Effector memory CD8-positive, alpha-beta T cell (primary cell): ENCODE measurements around the gene RAG2.

Experiments used
- ATAC-seq: fragments of 150-1000 bp; cut with Tn5 transposase; replicated peaks from 2 replicates; pipeline ENCODE4 v1.10.0; 2021; ENCODE audit warnings: mild to moderate bottlenecking, moderate library complexity
- DNase-seq, 3 experiments: peaks; one replicate each; pipeline ENCODE4 v3.0.0; 2021
- H3K27ac Mint-ChIP-seq, 2 donors: one replicate each; pipeline ENCODE4 v1.8.0; 2022; ENCODE audit warnings: mild to moderate bottlenecking in 2 of 2, mixed read lengths in 2 of 2, moderate library complexity in 2 of 2
- H3K27me3 Mint-ChIP-seq, 2 donors: one replicate each; pipeline ENCODE4 v1.8.0; 2022; ENCODE audit warnings: mixed read lengths in 2 of 2
- H3K36me3 Mint-ChIP-seq: one replicate; pipeline ENCODE4 v1.8.0; 2022; ENCODE audit warnings: mild to moderate bottlenecking, moderate library complexity, mixed read lengths; ENCODE audit not compliant: insufficient read depth
- H3K4me1 Mint-ChIP-seq, 2 donors: one replicate each; pipeline ENCODE4 v1.8.0; 2022; ENCODE audit warnings: low read depth in 2 of 2, mixed read lengths in 2 of 2
- H3K4me3 Mint-ChIP-seq, 2 donors: one replicate each; pipeline ENCODE4 v1.8.0; 2022; ENCODE audit warnings: mild to moderate bottlenecking in 2 of 2, mixed read lengths in 2 of 2, moderate library complexity in 2 of 2
- H3K9me3 Mint-ChIP-seq, 2 donors: one replicate each; pipeline ENCODE4 v1.8.0; 2022; ENCODE audit warnings: mixed read lengths in 2 of 2

Gene RAG2

DNA sequence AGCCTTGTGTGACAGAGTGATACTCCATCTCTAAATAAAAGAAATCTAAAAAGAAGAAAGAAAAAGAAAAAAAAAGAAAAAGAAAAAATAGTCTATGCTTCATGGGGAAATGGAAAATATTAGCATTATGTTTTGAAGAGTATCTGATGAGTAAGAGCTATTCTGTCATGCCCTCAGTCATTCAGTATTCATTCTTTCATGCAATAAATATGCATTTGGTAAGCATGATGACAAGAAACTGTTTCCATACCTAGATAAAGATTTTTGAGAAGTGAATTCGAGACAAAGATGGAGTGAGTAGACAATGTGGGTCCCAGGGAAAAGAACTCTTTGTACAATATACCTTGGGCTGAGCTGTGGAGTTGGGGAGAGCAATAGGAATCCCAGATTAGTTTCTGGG lies 9.9 kb downstream of the RAG2 start:
- no peak overlapping the region for H3K27ac Mint-ChIP-seq
- DNase-seq, result no peak
- no peak for ATAC-seq
- no peak overlapping the region for H3K4me3 Mint-ChIP-seq
- H3K4me1 Mint-ChIP-seq, result no peaks in the 10 kb centered on the region
- no peaks in the 10 kb centered on the region for H3K9me3 Mint-ChIP-seq
- H3K27me3 Mint-ChIP-seq, result peaks cover 39 to 50% of the 10 kb centered on the region in 2 donors
- no peaks in the 10 kb centered on the region for H3K36me3 Mint-ChIP-seq

DNA sequence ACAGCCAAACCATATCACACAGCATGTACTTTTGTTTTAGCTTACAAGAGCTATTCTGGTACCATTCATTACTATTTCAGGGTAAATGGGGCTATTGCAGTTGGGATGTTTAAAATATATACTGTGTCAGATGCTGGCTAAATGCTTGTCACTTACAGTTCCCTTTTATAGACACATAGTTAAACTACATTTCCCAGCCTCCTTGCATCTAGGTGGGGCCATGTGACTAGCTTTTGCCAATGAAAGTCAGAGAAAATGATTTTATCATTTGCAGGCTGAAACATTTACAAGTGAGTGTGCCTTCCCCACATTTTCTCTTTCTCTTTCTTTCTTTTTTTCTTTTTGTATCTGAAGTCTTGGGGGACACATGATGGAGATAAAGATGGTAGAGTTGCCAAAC lies 11.5 kb downstream of the RAG2 start:
- no peak overlapping the region for H3K4me3 Mint-ChIP-seq
- no peaks in the 10 kb centered on the region for H3K4me1 Mint-ChIP-seq
- H3K27ac Mint-ChIP-seq, result no peak overlapping the region
- no peaks in the 10 kb centered on the region for H3K9me3 Mint-ChIP-seq
- H3K36me3 Mint-ChIP-seq, result no peaks in the 10 kb centered on the region
- DNase-seq (no peak), ATAC-seq (no peak)
- peaks cover 32 to 47% of the 10 kb centered on the region in 2 donors for H3K27me3 Mint-ChIP-seq

DNA sequence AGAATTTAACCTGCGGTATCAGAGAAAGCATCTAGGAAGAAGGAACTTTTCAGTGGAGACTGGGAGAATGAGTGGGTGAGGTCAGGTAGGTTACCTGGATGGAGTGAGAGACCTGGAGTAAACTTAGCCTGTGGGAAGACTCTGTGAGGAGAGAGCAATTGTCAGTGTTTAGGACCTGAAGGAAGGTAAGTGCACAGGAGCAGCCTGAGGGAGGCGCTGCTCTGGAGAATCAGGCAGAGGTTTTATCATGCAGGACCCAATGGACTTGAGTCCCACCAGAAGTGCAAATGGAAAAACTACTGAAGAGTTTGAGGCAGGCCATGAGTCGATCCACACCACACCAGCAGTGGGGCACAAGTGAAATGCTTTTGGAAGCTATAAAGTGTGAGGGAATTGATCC lies 14.4 kb downstream of the RAG2 start:
- H3K9me3 Mint-ChIP-seq, result no peaks in the 10 kb centered on the region

DNA sequence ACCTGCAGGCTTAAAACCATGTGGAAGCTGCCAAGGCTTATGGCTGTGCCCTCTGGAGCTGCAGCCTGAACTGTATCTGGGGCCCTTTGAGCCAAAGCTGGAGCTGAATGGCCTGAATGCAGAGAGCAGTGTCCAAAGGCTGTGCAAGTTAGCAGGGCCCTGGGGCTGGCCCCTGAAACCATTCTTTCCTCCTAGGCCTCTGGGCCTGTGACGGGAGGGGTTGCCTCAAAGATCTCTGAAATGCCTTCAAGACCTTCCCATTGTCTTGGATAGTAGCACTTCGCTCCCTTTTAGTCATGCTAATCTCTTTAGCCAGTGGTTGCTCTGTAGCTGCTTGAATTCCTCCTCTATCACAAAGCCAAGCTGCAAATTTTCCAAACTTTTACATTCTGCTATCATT lies 16.5 kb downstream of the RAG2 start:
- Mint-ChIP-seq H3K9me3 (no peaks in the 10 kb centered on the region), H3K27me3 (peaks cover 8 to 19% of the 10 kb centered on the region in 2 donors), H3K27ac (no peak overlapping the region), H3K4me3 (no peak overlapping the region), H3K4me1 (no peaks in the 10 kb centered on the region), H3K36me3 (no peaks in the 10 kb centered on the region)
- DNase-seq (no peak), ATAC-seq (no peak)

More for the DNA sequence above, 14.4 kb downstream of the RAG2 start:
- H3K4me3 Mint-ChIP-seq, result no peak overlapping the region
- no peaks in the 10 kb centered on the region for H3K4me1 Mint-ChIP-seq
- H3K36me3 Mint-ChIP-seq, result no peaks in the 10 kb centered on the region
- ATAC-seq, result no peak
- H3K27ac Mint-ChIP-seq, result no peak overlapping the region
- H3K27me3 Mint-ChIP-seq, result peaks cover 20 to 32% of the 10 kb centered on the region in 2 donors
- DNase-seq, result no peak

DNA sequence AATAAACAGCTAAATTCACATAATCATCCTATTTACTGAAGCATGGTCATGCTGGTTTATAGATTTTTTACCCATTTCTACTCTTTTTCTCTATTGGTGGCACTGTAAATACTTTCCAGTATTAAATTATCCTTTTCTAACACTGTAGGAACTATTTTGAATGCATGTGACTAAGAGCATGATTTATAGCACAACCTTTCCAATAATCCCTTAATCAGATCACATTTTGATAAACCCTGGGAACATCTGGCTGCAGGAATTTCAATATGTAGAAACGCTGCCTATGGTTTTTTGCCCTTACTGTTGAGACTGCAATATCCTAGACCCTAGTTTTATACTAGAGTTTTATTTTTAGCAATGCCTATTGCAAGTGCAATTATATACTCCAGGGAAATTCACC lies 19.6 kb downstream of the RAG2 start:
- no peaks in the 10 kb centered on the region for H3K4me1 Mint-ChIP-seq
- ATAC-seq, result no peak

DNA sequence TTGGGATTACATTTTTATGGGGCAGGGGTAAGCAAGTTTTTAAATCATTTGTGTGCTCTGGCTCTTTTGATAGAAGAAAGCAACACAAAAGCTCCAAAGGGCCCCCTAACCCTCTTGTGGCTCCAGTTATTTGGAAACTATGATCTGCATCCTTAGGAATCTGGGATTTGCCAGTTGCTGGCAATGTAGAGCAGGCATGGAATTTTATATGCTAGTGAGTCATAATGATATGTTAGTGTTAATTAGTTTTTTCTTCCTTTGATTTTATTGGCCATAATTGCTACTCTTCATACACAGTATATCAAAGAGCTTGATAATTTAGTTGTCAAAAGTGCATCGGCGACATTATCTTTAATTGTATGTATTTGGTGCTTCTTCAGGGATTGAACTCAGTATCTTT lies 20.2 kb downstream of the RAG2 start:
- ATAC-seq, result no peak

More for the DNA sequence above, 19.6 kb downstream of the RAG2 start:
- Mint-ChIP-seq H3K4me3 (no peak overlapping the region), H3K27ac (no peak overlapping the region), H3K36me3 (peaks cover 4% of the 10 kb centered on the region), H3K27me3 (peaks cover 17 to 32% of the 10 kb centered on the region in 2 donors), H3K9me3 (no peaks in the 10 kb centered on the region)
- no peak for DNase-seq

DNA sequence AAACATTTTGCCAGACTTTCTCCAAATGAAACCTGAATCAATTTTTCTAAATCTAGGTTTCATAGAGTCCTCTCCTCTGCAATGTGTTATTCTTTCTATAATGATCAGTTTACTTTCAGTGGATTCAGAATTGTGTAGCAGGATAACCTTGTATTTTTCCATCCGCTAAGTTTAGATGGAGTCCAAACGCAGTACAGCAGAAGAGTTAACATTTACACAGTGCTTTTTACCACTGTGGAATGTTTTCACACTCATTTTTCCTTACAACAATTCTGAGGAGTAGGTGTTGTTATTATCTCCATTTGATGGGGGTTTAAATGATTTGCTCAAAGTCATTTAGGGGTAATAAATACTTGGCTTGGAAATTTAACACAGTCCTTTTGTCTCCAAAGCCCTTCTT lies 20.7 kb downstream of the RAG2 start:
- Mint-ChIP-seq H3K4me1 (no peaks in the 10 kb centered on the region), H3K27ac (no peak overlapping the region), H3K27me3 (peaks cover 19 to 38% of the 10 kb centered on the region in 2 donors), H3K4me3 (no peak overlapping the region), H3K9me3 (no peaks in the 10 kb centered on the region), H3K36me3 (peaks cover 4% of the 10 kb centered on the region)
- no peak for DNase-seq
- no peak for ATAC-seq

More for the DNA sequence above, 20.2 kb downstream of the RAG2 start:
- H3K4me1 Mint-ChIP-seq, result no peaks in the 10 kb centered on the region
- peaks cover 15 to 34% of the 10 kb centered on the region in 2 donors for H3K27me3 Mint-ChIP-seq
- H3K36me3 Mint-ChIP-seq, result peaks cover 4% of the 10 kb centered on the region
- no peak overlapping the region for H3K4me3 Mint-ChIP-seq
- DNase-seq, result no peak
- no peaks in the 10 kb centered on the region for H3K9me3 Mint-ChIP-seq
- no peak overlapping the region for H3K27ac Mint-ChIP-seq

DNA sequence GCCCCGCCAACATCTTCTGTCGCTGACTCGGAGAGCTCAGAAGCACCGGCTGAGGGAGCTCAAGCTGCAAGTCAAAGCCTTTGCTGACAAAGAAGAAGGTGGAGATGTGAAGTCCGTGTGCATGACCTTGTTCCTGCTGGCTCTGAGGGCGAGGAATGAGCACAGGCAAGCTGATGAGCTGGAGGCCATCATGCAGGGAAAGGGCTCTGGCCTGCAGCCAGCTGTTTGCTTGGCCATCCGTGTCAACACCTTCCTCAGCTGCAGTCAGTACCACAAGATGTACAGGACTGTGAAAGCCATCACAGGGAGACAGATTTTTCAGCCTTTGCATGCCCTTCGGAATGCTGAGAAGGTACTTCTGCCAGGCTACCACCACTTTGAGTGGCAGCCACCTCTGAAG lies 23.6 kb downstream of the RAG2 start:
- Mint-ChIP-seq H3K9me3 (no peaks in the 10 kb centered on the region), H3K27me3 (peaks cover 27 to 51% of the 10 kb centered on the region in 2 donors), H3K4me3 (no peak overlapping the region), H3K4me1 (no peaks in the 10 kb centered on the region), H3K27ac (no peak overlapping the region), H3K36me3 (peaks cover 4% of the 10 kb centered on the region)
- ATAC-seq (no peak), DNase-seq (no peak)

DNA sequence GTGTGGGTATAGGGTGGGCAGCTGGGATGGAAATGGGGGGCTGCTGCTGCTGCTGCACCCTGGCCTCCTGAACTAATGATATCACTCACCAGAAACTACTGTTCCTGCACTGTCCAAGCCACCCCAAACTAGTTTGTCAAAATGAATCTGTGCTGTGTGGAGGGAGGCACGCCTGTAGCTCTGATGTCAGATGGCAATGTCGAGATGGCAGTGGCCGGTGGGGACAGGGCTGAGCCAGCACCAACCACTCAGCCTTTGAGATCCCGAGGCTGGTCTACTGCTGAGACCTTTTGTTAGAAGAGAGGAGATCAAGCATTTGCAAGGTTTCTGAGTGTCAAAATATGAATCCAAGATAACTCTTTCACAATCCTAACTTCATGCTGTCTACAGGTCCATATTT lies 28.9 kb downstream of the RAG2 start:
- Mint-ChIP-seq H3K27me3 (peaks cover 49 to 70% of the 10 kb centered on the region in 2 donors), H3K9me3 (no peaks in the 10 kb centered on the region), H3K27ac (no peak overlapping the region), H3K36me3 (no peaks in the 10 kb centered on the region), H3K4me3 (no peak overlapping the region), H3K4me1 (peaks cover 4 to 8% of the 10 kb centered on the region in 2 donors)
- ATAC-seq (no peak), DNase-seq (no peak)

DNA sequence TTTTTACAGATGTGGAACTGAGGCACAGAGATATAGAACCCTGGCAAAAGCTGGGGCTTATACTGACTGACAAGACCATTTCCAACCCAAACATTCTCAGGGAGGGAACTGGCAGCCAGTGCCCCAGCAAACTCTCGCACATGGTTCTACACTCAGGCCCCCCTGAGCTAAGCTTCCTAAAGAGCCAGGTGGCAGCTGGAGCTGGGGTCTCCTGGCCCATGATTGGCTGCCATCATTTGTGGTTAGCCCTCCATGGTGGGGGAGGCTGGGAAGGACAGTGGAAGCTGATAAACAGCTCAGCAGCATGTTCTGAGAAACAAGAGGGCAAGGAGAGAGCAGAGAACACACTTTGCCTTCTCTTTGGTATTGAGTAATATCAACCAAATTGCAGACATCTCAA lies 30.3 kb downstream of the RAG2 start, which contains the start of gene RAG1:
TSS of gene RAG1 (plus strand) at position 314 of the 400 bp plus-strand sequence. CDS start 5,298 bp downstream, outside the sequence.
- Mint-ChIP-seq H3K27ac (no peak within 1 kb of the TSS), H3K36me3 (no peaks in the 10 kb centered on the region), H3K4me1 (peaks cover 4 to 9% of the 10 kb centered on the region in 2 donors), H3K4me3 (no peak within 1 kb of the TSS), H3K9me3 (no peaks in the 10 kb centered on the region), H3K27me3 (peaks cover 48 to 62% of the 10 kb centered on the region in 2 donors)
- ATAC-seq (no peak), DNase-seq (no peak)

DNA sequence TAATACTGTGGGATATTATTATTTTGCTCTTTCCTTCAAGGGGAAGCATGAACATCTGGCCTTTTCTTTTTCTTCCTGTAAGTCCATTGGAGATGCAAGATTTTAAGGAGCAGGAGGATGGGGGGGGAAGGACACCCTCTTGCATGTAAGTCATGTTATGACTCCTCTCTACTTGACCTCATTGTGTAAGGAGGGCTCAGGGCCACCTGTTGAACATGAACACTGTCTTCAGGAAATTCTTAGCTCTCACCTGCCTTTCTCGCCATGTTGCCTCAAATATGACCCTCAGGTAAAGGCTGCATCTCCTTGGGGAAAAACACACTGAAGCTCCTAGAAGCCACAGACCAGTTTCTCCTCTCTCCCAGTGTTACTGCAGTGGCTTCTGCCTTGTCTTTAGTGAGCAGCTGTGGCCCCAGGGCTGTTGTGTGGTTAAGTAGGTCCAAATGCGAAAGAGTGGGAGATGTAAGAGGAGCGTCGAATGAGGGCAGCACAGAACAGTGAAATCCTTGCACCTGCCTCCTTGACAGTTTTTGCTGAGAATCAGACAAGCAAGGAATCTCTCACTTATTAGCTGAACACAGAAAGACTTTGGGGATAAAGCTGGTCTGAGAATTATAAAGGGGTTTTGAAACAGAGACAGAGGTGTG lies 31.5 kb downstream of the RAG2 start:
- ATAC-seq (no peak), DNase-seq (no peak)
- peaks cover 36 to 51% of the 10 kb centered on the region in 2 donors for H3K27me3 Mint-ChIP-seq
- H3K4me3 Mint-ChIP-seq, result no peak overlapping the region
- H3K36me3 Mint-ChIP-seq, result no peaks in the 10 kb centered on the region
- H3K9me3 Mint-ChIP-seq, result no peaks in the 10 kb centered on the region
- no peak overlapping the region for H3K27ac Mint-ChIP-seq
- peaks cover 4 to 9% of the 10 kb centered on the region in 2 donors for H3K4me1 Mint-ChIP-seq

DNA sequence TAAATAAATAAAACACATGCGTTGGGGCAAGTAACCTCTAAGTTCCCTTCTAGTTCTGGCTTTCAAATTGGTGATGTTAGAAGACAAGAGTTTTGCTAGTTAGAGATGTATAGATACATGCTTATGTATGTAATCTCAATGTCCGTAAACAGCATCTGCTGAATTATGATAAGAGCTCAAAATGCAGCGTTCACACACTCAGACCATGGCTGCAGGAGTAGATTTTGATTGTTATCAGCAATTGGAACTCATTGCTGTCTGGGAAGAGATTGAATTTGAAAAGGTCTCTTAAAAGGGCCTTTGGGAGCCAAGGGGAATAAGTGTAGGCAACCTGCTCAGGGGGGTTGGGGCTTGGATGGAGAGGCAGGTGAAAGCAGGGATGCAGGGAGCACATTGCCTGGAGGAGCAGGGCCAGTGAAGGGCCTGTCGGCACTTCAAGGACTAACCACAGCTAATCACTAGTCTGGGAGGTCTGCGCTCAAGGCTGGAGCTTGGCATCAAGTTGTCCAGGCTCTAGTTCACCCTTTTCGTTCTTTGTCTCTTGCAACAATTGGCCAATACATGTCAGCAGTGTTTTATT lies 32.9 kb downstream of the RAG2 start:
- no peak overlapping the region for H3K27ac Mint-ChIP-seq
- H3K9me3 Mint-ChIP-seq, result no peaks in the 10 kb centered on the region
- H3K4me1 Mint-ChIP-seq, result peaks cover 6 to 12% of the 10 kb centered on the region in 2 donors
- peak overlapping the region; percentile 75 to 77 for H3K4me3 Mint-ChIP-seq
- H3K36me3 Mint-ChIP-seq, result no peaks in the 10 kb centered on the region
- peaks cover 23 to 37% of the 10 kb centered on the region in 2 donors for H3K27me3 Mint-ChIP-seq
- no peak for ATAC-seq
- no peak for DNase-seq

DNA sequence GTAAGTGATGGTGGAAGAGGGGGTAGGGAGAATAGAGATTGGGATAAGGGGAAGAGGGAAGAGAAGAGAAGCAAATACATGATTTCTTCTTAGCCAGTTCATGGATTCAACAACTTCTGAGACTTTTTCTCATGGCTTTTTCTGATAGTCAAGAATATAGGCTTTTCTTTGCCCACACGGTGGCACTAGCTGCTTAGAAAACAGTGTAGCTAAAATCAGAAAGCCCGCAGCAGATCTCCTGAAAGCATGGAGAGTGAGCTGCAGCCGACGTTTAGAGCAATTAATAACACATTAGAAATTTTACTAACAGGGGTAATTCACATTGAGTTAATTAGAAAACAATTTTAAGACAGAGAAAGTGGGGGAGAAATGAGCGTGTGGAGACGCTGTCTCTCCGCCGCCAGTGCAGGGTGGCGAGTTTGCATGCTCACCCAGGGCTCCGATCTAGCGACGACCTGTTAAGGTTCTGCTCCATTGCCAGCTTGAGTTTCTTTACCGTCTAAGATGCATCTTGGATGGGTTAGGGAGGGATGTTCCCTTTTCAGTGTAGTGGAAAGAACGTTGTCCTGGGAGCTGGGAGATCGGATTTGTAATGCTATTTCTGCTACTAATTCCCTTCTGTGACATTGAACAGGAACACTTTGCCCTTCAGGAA lies 33.5 kb downstream of the RAG2 start:
- peaks cover 23 to 37% of the 10 kb centered on the region in 2 donors for H3K27me3 Mint-ChIP-seq
- peak; percentile 47 to 51 (median 49) for DNase-seq
- H3K9me3 Mint-ChIP-seq, result no peaks in the 10 kb centered on the region
- ATAC-seq, result peak; percentile 80
- H3K36me3 Mint-ChIP-seq, result peaks cover 2% of the 10 kb centered on the region
- peak overlapping the region; percentile 75 to 77 for H3K4me3 Mint-ChIP-seq
- no peak overlapping the region for H3K27ac Mint-ChIP-seq
- peaks cover 11 to 19% of the 10 kb centered on the region in 2 donors for H3K4me1 Mint-ChIP-seq
